Loucy (cell line): Measurements from ENCODE around the gene ZDHHC20.

Source experiments
- EZH2phosphoT487 ChIP-seq: fragments of 200-600 bp; IDR thresholded peaks from 2 replicates; pipeline ENCODE4 v1.6.1; 2018; ENCODE audit warnings: antibody characterized with exemption, mild to moderate bottlenecking, moderate library complexity, borderline replicate concordance
- TF ChIP-seq, protein P1 (sequence below): fragments of 200-600 bp; sonication (generic); conservative IDR thresholded peaks from 2 replicates; pipeline ENCODE4 v1.5.1; 2014; ENCODE audit warnings: mild to moderate bottlenecking, antibody characterized with exemption, low read length

DNA sequence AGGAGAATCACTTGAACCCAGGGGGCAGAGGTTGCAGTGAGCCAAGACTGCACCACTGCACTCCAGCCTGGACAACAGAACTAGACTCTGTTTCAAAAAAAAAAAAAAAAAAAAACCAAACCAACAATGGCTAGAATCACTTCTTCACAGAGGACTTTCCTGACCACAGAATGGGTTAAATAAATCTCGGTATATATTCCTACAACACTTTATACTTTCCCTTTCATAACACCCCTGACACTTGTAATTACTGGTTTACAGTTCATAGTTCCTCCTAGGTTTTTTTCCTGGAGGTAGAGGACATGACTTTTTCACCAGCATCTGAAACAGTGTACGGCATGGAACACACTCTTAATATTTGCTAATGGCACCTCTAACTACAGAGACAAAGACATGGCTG, 31.4 kb downstream of the ZDHHC20 start:
- TF ChIP-seq, protein P1, sequence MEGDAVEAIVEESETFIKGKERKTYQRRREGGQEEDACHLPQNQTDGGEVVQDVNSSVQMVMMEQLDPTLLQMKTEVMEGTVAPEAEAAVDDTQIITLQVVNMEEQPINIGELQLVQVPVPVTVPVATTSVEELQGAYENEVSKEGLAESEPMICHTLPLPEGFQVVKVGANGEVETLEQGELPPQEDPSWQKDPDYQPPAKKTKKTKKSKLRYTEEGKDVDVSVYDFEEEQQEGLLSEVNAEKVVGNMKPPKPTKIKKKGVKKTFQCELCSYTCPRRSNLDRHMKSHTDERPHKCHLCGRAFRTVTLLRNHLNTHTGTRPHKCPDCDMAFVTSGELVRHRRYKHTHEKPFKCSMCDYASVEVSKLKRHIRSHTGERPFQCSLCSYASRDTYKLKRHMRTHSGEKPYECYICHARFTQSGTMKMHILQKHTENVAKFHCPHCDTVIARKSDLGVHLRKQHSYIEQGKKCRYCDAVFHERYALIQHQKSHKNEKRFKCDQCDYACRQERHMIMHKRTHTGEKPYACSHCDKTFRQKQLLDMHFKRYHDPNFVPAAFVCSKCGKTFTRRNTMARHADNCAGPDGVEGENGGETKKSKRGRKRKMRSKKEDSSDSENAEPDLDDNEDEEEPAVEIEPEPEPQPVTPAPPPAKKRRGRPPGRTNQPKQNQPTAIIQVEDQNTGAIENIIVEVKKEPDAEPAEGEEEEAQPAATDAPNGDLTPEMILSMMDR: no peak
- TF ChIP-seq EZH2phosphoT487: no peak
